H9 (cell line): ENCODE measurements around the gene CRYBA2. TPM values are rescaled to one million over a fixed set of nuclear protein-coding genes. Genes with fewer than 3 reads are reported as not detected.

Experiments used
- DNase-seq: peaks from one replicate; pipeline ENCODE4 v3.0.0-alpha.2; 2017
- H2AFZ ChIP-seq: one replicate; pipeline ENCODE4 v1.6.1; 2013; ENCODE audit warnings: mild to moderate bottlenecking, low read length, control low read depth, moderate library complexity
- H2AK5ac ChIP-seq: 2 replicates; pipeline ENCODE4 v1.6.1; 2013; ENCODE audit warnings: low read length, control low read depth, mixed read lengths; ENCODE audit not compliant: insufficient read length
- H2BK120ac ChIP-seq: one replicate; pipeline ENCODE4 v1.6.1; 2013; ENCODE audit warnings: low read depth, mild to moderate bottlenecking, low read length, control low read depth, inconsistent platforms; ENCODE audit not compliant: poor library complexity, severe bottlenecking
- H2BK12ac ChIP-seq: 2 replicates; pipeline ENCODE4 v1.6.1; 2013; ENCODE audit warnings: low read length, control low read depth, mixed read lengths, low read depth; ENCODE audit not compliant: insufficient read length
- H2BK15ac ChIP-seq: 2 replicates; pipeline ENCODE4 v1.6.1; 2013; ENCODE audit warnings: low read depth, low read length, control low read depth
- H2BK20ac ChIP-seq: one replicate; pipeline ENCODE4 v1.6.1; 2013; ENCODE audit warnings: low read depth, mild to moderate bottlenecking, low read length, control low read depth, inconsistent platforms; ENCODE audit not compliant: poor library complexity, severe bottlenecking
- H2BK5ac ChIP-seq: 2 replicates; pipeline ENCODE4 v1.6.1; 2013; ENCODE audit warnings: low read length, control low read depth, mixed read lengths; ENCODE audit not compliant: insufficient read length
- H3K14ac ChIP-seq: 2 replicates; pipeline ENCODE4 v1.6.1; 2013; ENCODE audit warnings: low read length, control low read depth; ENCODE audit not compliant: insufficient read depth
- H3K18ac ChIP-seq: 2 replicates; pipeline ENCODE4 v1.6.1; 2013; ENCODE audit warnings: low read depth, mild to moderate bottlenecking, mixed read lengths, low read length, control low read depth; ENCODE audit not compliant: insufficient read length
- H3K23ac ChIP-seq: 2 replicates; pipeline ENCODE4 v1.6.1; 2013; ENCODE audit warnings: low read length, control low read depth, mixed read lengths, low read depth; ENCODE audit not compliant: insufficient read length
- H3K23me2 ChIP-seq: 2 replicates; pipeline ENCODE4 v1.6.1; 2013; ENCODE audit warnings: low read depth, mild to moderate bottlenecking, mixed read lengths, low read length, control low read depth; ENCODE audit not compliant: insufficient read length, poor library complexity, severe bottlenecking
- H3K27ac ChIP-seq: 2 replicates; pipeline ENCODE4 v1.5.1; 2013; ENCODE audit warnings: low read length, control low read depth, mixed read lengths, low read depth; ENCODE audit not compliant: insufficient read length
- H3K27me3 ChIP-seq: 2 replicates; pipeline ENCODE4 v1.6.1; 2013; ENCODE audit warnings: low read length, control low read depth, inconsistent platforms; ENCODE audit not compliant: insufficient read depth
- H3K4ac ChIP-seq: 2 replicates; pipeline ENCODE4 v1.6.1; 2013; ENCODE audit warnings: low read depth, mild to moderate bottlenecking, control low read depth, inconsistent platforms, low read length, moderate library complexity
- H3K4me1 ChIP-seq: 2 replicates; pipeline ENCODE4 v1.6.1; 2013; ENCODE audit warnings: low read length, control low read depth, inconsistent platforms; ENCODE audit not compliant: insufficient read depth
- H3K4me2 ChIP-seq: 2 replicates; pipeline ENCODE4 v1.6.1; 2013; ENCODE audit warnings: low read length, control low read depth, mixed read lengths; ENCODE audit not compliant: insufficient read length, insufficient read depth
- H3K56ac ChIP-seq: 2 replicates; pipeline ENCODE4 v1.6.1; 2013; ENCODE audit warnings: low read depth, mild to moderate bottlenecking, mixed read lengths, low read length, control low read depth; ENCODE audit not compliant: insufficient read length
- H3K79me1 ChIP-seq: 2 replicates; pipeline ENCODE4 v1.6.1; 2013; ENCODE audit warnings: low read depth, mild to moderate bottlenecking, moderate library complexity, low read length, control low read depth, inconsistent platforms; ENCODE audit not compliant: insufficient read depth, poor library complexity, severe bottlenecking
- H3K79me2 ChIP-seq: 2 replicates; pipeline ENCODE4 v1.6.1; 2013; ENCODE audit warnings: low read length, control low read depth, inconsistent platforms; ENCODE audit not compliant: insufficient read depth
- H3K9ac ChIP-seq: 2 replicates; pipeline ENCODE4 v1.6.1; 2013; ENCODE audit warnings: low read length, control low read depth, mixed read lengths; ENCODE audit not compliant: insufficient read length; ENCODE audit errors: extremely low read depth
- H3K9me3 ChIP-seq: one replicate; pipeline ENCODE4 v1.6.1; 2013; ENCODE audit warnings: low read depth, low read length, inconsistent platforms; ENCODE audit not compliant: control insufficient read depth
- H3T11ph ChIP-seq: one replicate; pipeline ENCODE4 v1.6.1; 2013; ENCODE audit warnings: mild to moderate bottlenecking, low read length, control low read depth, inconsistent platforms
- H4K20me1 ChIP-seq: one replicate; pipeline ENCODE4 v1.6.1; 2013; ENCODE audit not compliant: control insufficient read depth, insufficient read length, insufficient read depth
- H4K5ac ChIP-seq: 2 replicates; pipeline ENCODE4 v1.6.1; 2013; ENCODE audit warnings: low read depth, mild to moderate bottlenecking, mixed read lengths, low read length, control low read depth; ENCODE audit not compliant: insufficient read length
- H4K8ac ChIP-seq: replicated peaks from 2 replicates; pipeline ENCODE4 v1.6.1; 2013; ENCODE audit warnings: low read length, control low read depth, mixed read lengths, low read depth; ENCODE audit not compliant: insufficient read length
- H4K91ac ChIP-seq: 2 replicates; pipeline ENCODE4 v1.6.1; 2013; ENCODE audit warnings: low read depth, mild to moderate bottlenecking, moderate library complexity, mixed read lengths, low read length, control low read depth; ENCODE audit not compliant: insufficient read length
- H3K27ac Mint-ChIP-seq, 3 experiments: 2 replicates in 2 of 3; 3 replicates in 1 of 3; pipeline ENCODE4 v1.8.0; 2020 to 2021; ENCODE audit warnings: mixed read lengths in 3 of 3, mild to moderate bottlenecking in 1 of 3, moderate library complexity in 1 of 3
- H3K27me3 Mint-ChIP-seq: 2 replicates; pipeline ENCODE4 v1.8.0; 2021; ENCODE audit warnings: low read depth, mild to moderate bottlenecking, moderate library complexity, mixed read lengths
- H3K36me3 Mint-ChIP-seq, 3 experiments: 2 replicates in 2 of 3; 3 replicates in 1 of 3; pipeline ENCODE4 v1.8.0; 2020 to 2021; ENCODE audit warnings: low read depth in 3 of 3, mixed read lengths in 3 of 3; ENCODE audit not compliant: insufficient read depth in 1 of 3
- H3K4me1 Mint-ChIP-seq, 2 experiments: 2 replicates each; pipeline ENCODE4 v1.8.0; 2020; ENCODE audit warnings: mixed read lengths in 2 of 2
- H3K4me3 Mint-ChIP-seq, 2 experiments: 2 replicates in 1 of 2; 3 replicates in 1 of 2; pipeline ENCODE4 v1.8.0; 2020 to 2021; ENCODE audit warnings: mild to moderate bottlenecking in 2 of 2, mixed read lengths in 2 of 2, moderate library complexity in 1 of 2
- H3K9me3 Mint-ChIP-seq, 2 experiments: 2 replicates in 1 of 2; 3 replicates in 1 of 2; pipeline ENCODE4 v1.8.0; 2020; ENCODE audit warnings: mild to moderate bottlenecking in 2 of 2, mixed read lengths in 2 of 2, moderate library complexity in 1 of 2
- CTCF ChIP-seq: fragments of 200-600 bp; sonication (generic); conservative IDR thresholded peaks from 3 replicates; pipeline ENCODE4 v1.8.0; 2021; ENCODE audit warnings: antibody characterized with exemption, mild to moderate bottlenecking
- WGBS: extraction: QIAGEN DNeasy Blood & Tissue Kit; methylation state at CpG from one replicate; pipeline ENCODE4 v1.1.7; 2013; ENCODE audit warnings: missing lambda C conversion rate, low lambda C conversion rate, mixed read lengths; ENCODE audit not compliant: insufficient read length; ENCODE audit errors: extremely low coverage; 5-methylcytosine and 5-hydroxymethylcytosine counted together
- total RNA-seq: library from RNA; stranded (reverse); gene quantifications from 2 replicates; pipeline ENCODE4 v1.2.1, GENCODE V29; 2021

The CRYBA2 gene
- total RNA-seq, 1 experiment from 2014 or later = not detected

- H2BK15ac ChIP-seq = no peak overlapping the region
- no peaks in the 10 kb centered on the region; a peak in 1 of 7 replicates for H3K36me3 Mint-ChIP-seq
- H4K8ac ChIP-seq = no peak overlapping the region
- no peak overlapping the region for H3K4me3 Mint-ChIP-seq
- no peak overlapping the region for H3K27ac ChIP-seq
- H3K9me3 ChIP-seq = no peaks in the 10 kb centered on the region
- no peak overlapping the region for H4K5ac ChIP-seq
- H4K91ac ChIP-seq = no peak overlapping the region
- peaks cover 95% of the 10 kb centered on the region for H3K27me3 ChIP-seq
- H3K23ac ChIP-seq = no peak overlapping the region
- no peaks in the 10 kb centered on the region for H3K23me2 ChIP-seq
- no peaks in the 10 kb centered on the region for H3K79me2 ChIP-seq
- H2BK5ac ChIP-seq = no peak overlapping the region
- peaks cover 29 to 43% of the 10 kb centered on the region in 2 experiments for H3K4me1 Mint-ChIP-seq
- no peak overlapping the region for H3K27ac Mint-ChIP-seq
- no peak overlapping the region for H3K9ac ChIP-seq
- no peak for DNase-seq
- peaks cover 0 to 10% of the 10 kb centered on the region in 2 experiments; a peak in 3 of 5 replicates for H3K9me3 Mint-ChIP-seq
- H3K14ac ChIP-seq = no peak overlapping the region
- no peak overlapping the region for H3K56ac ChIP-seq
- no peaks in the 10 kb centered on the region for H4K20me1 ChIP-seq
- H2AK5ac ChIP-seq = no peak overlapping the region
- H2BK12ac ChIP-seq = no peak overlapping the region
- no peak overlapping the region for H2BK20ac ChIP-seq
- peaks cover 99% of the 10 kb centered on the region for H3K27me3 Mint-ChIP-seq
- no peak overlapping the region for H2BK120ac ChIP-seq
- H3K4me1 ChIP-seq = peaks cover 9% of the 10 kb centered on the region; the same call in 1 of the 2 replicates
- H2AFZ ChIP-seq = no peak overlapping the region
- H3K4ac ChIP-seq = no peak overlapping the region
- H3T11ph ChIP-seq = no peak overlapping the region
- no CpG with 5 or more reads among the region's 4 CpGs for WGBS
- H3K18ac ChIP-seq = no peak overlapping the region
- no peak for TF ChIP-seq CTCF
- no peak overlapping the region for H3K4me2 ChIP-seq
- H3K79me1 ChIP-seq = no peaks in the 10 kb centered on the region
Observed at GRCh38 chr2:218996937-218997336, 3.7 kb upstream of the CRYBA2 start.
